Epidermal melanocyte (primary cell): ENCODE measurements around the gene SNX9.

ENCODE experiments used
- DNase-seq: peaks from one replicate; pipeline ENCODE4 v3.0.0; 2011; ENCODE audit warnings: low spot score; ENCODE audit not compliant: insufficient read length

The SNX9 gene

DNA sequence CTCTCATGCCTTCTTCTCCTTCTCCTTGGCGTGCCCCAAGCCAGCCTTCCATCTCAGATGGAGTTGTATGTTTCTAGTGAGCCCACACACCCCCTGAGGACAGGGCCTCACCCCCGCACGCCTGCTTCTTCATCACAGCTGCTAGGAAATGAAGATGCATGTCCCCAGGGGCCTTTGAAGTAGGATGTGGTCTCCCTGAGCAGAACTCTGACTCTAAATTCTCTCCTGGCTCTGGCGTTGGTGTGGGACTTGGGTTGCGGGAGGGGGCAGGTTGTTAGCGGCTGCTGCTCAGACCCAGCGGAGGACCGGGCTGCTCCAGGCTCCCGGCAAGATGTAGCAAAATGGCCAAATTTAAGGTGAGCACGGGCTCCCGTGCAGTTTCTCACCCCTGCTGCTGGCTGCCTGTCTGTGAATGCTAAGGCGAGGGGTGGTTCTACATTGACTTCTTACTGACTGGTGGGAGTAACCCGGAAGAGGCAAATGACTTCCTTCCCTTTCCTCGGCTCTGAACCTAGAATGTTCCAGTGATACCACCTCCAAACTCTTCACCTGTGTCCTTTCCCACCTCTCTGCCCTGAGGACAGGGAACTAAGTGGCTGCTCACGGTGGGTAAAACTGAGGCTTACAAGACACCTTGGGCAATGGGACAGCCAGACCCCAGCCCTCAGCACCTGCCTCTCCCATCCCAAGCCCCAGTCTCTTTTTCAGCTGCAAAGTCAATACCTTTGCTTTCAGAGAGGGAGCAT, 167.4 kb downstream of the SNX9 start:
- DNase-seq = no peak

DNA sequence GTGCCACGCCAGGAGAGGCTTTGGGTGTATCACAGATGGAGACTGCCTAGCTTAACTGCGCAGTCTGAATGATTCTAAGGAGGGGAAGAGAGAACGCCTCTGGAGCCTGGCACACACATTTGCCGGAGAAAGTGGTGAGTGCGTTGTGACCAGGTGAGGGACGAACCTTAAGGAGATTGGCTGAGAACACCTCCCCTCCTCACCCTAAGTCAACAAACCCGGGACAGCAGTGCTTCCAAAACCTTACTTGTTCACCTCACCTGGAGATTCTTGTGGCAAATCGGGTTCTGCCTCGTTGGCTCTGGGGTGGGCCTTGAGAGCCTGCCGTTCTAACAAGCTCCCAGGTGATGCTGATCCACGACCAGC, 168.0 kb downstream of the SNX9 start:
- no peak for DNase-seq

GRCh38 chr6:157993076-157993475, 170.0 kb downstream of the SNX9 start:
- no peak for DNase-seq

DNA sequence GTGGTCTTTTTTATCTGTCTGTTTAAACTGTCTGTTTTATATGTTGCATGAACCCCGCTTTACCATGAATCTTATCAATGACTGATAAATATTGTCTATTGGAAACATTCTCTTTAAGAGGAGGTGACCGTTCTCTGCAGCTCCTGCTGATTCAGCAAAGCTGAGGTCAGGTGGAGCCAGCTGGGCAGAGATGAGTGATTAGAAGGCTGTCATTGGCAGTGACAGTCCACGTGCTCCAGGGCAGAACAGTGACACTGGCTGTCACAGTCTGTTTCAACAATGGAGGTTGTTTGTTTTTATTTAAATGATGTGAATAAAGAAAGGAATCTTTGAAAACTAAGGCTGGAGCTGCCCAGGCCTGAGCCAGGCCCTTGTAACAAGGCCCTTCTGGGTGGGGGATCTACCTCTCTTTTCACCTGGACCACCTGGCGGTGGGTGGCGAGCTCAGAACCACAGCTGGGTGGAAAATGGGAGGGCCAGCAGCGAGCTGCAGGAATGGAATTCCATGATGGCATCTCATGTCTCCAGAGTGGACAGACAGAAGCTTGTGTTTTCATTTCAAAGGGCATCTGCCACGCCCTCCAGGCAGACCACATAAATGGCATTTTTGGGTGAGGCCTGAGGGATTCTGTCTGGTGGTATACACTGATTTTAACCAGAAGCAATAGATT, 171.2 kb downstream of the SNX9 start:
- DNase-seq = no peak
